H1 (cell line): ENCODE results near the gene PARM1. TPM values are rescaled to one million over a fixed set of nuclear protein-coding genes. Genes with fewer than 3 reads are reported as not detected.
"Not testable (repeated sequence)": the region's sequence is repeated elsewhere in the genome, so short reads cannot be mapped to it uniquely, and the experiment has no call there.

ENCODE experiments used
- CTCF ChIA-PET: fragments of 300-600 bp; sonication (Branson Sonifier 250); formaldehyde crosslinking; loops from one replicate; lab custom pipeline; 2021; ENCODE audit not compliant: partially characterized antibody; lab: Charles Lee
- POLR2A ChIA-PET: fragments of 300-600 bp; sonication (Branson Sonifier 250); formaldehyde crosslinking; loops from one replicate; lab custom pipeline; 2021; ENCODE audit warnings: inconsistent platforms; ENCODE audit not compliant: partially characterized antibody; lab: Charles Lee
- DNase-seq, 2 experiments: peaks; one replicate each; pipeline versions ENCODE4 v3.0.0 to v3.0.0-alpha.2; 2010 to 2022; ENCODE audit warnings: low spot score in 2 of 2, low read depth in 1 of 2, mixed read lengths in 1 of 2
- FAIRE-seq: peaks from 2 replicates; lab custom pipeline; 2011; peaks lifted over from hg19 to GRCh38; lab: Jason Lieb, UNC
- H2AFZ ChIP-seq: 2 replicates; pipeline ENCODE4 v1.8.1; 2012; ENCODE audit warnings: low read length, inconsistent platforms
- H2AK5ac ChIP-seq: 2 replicates; pipeline ENCODE4 v1.6.1; 2013; ENCODE audit warnings: low read depth, low read length
- H2BK120ac ChIP-seq: replicated peaks from 2 replicates; pipeline ENCODE3; 2013; ENCODE audit warnings: low read depth, low read length, inconsistent platforms
- H2BK12ac ChIP-seq: 2 replicates; pipeline ENCODE4 v1.6.1; 2013; ENCODE audit warnings: low read depth, low read length
- H2BK15ac ChIP-seq: 2 replicates; pipeline ENCODE4 v1.6.1; 2013; ENCODE audit warnings: low read length
- H2BK20ac ChIP-seq: 2 replicates; pipeline ENCODE4 v1.6.1; 2013; ENCODE audit warnings: low read length
- H2BK5ac ChIP-seq: 2 replicates; pipeline ENCODE4 v1.6.1; 2013; ENCODE audit warnings: low read depth, low read length
- H3K14ac ChIP-seq: 2 replicates; pipeline ENCODE4 v1.6.1; 2013; ENCODE audit warnings: inconsistent platforms; ENCODE audit not compliant: insufficient read length
- H3K18ac ChIP-seq: 2 replicates; pipeline ENCODE4 v1.6.1; 2013; ENCODE audit warnings: low read length; ENCODE audit errors: extremely low read depth
- H3K23ac ChIP-seq: 2 replicates; pipeline ENCODE4 v1.6.1; 2013; ENCODE audit warnings: inconsistent platforms; ENCODE audit not compliant: insufficient read length
- H3K23me2 ChIP-seq: 2 replicates; pipeline ENCODE4 v1.6.1; 2013; ENCODE audit warnings: low read depth, low read length
- H3K27ac ChIP-seq: 2 replicates; pipeline ENCODE4 v1.6.1; 2011; ENCODE audit warnings: low read depth, low read length, inconsistent platforms
- H3K27me3 ChIP-seq, 4 experiments: replicated peaks in 1 of 4; 1 replicate in 1 of 4; 2 replicates in 3 of 4; pipeline versions ENCODE4 v1.6.1 to v1.8.1; 2011 to 2013; ENCODE audit warnings: low read length in 3 of 4, mild to moderate bottlenecking in 3 of 4, inconsistent platforms in 2 of 4, mixed read lengths in 2 of 4, moderate library complexity in 1 of 4; ENCODE audit not compliant: control insufficient read depth in 3 of 4, insufficient read depth in 3 of 4; ENCODE audit errors: extremely low read depth in 1 of 4
- H3K36me3 ChIP-seq, 4 experiments: 2 replicates each; pipeline versions ENCODE4 v1.6.1 to v1.8.1; 2011 to 2013; ENCODE audit warnings: mild to moderate bottlenecking in 4 of 4, low read length in 3 of 4, moderate library complexity in 2 of 4, control low read depth in 1 of 4, inconsistent platforms in 1 of 4; ENCODE audit not compliant: insufficient read depth in 4 of 4, control insufficient read depth in 2 of 4
- H3K4ac ChIP-seq: replicated peaks from 2 replicates; pipeline ENCODE3; 2013; ENCODE audit warnings: low read length, low read depth, mixed read lengths, inconsistent platforms; ENCODE audit not compliant: insufficient read length
- H3K4me1 ChIP-seq, 4 experiments: replicated peaks in 1 of 4; 1 replicate in 1 of 4; 2 replicates in 3 of 4; pipeline versions ENCODE4 v1.6.1 to v1.8.1; 2011 to 2013; ENCODE audit warnings: low read length in 3 of 4, inconsistent platforms in 2 of 4, mixed read lengths in 1 of 4; ENCODE audit not compliant: insufficient read depth in 4 of 4, control insufficient read depth in 3 of 4
- H3K4me2 ChIP-seq, 2 experiments: 2 replicates each; pipeline versions ENCODE4 v1.6.1 to v1.8.1; 2011 to 2013; ENCODE audit warnings: low read depth in 2 of 2, low read length in 2 of 2, control low read depth in 1 of 2, inconsistent platforms in 1 of 2, mild to moderate bottlenecking in 1 of 2; ENCODE audit not compliant: insufficient read depth in 1 of 2
- H3K4me3 ChIP-seq, 4 experiments: fragments of 200-600, 300-600 bp in 1 of 4; sonication (generic), shearing (Covaris generic), sonication (Bioruptor Twin) in 1 of 4; 2 replicates each; pipeline versions ENCODE4 v1.5.1 to v1.8.1; 2011 to 2016; ENCODE audit warnings: low read length in 4 of 4, low read depth in 3 of 4, control low read depth in 2 of 4, inconsistent platforms in 2 of 4, mild to moderate bottlenecking in 2 of 4, mixed read lengths in 1 of 4, moderate library complexity in 1 of 4; ENCODE audit not compliant: insufficient read depth in 2 of 4; ENCODE audit errors: extremely low read depth in 1 of 4
- H3K56ac ChIP-seq: replicated peaks from 2 replicates; pipeline ENCODE3; 2013; ENCODE audit warnings: low read depth, mild to moderate bottlenecking, mixed read lengths, low read length, inconsistent platforms; ENCODE audit not compliant: insufficient read length
- H3K79me1 ChIP-seq: 2 replicates; pipeline ENCODE4 v1.6.1; 2013; ENCODE audit warnings: low read depth, low read length, control low read depth
- H3K79me2 ChIP-seq, 2 experiments: 2 replicates each; pipeline versions ENCODE4 v1.6.1 to v1.8.1; 2012 to 2013; ENCODE audit warnings: low read length in 2 of 2, mild to moderate bottlenecking in 2 of 2, inconsistent platforms in 1 of 2; ENCODE audit not compliant: insufficient read depth in 2 of 2, control insufficient read depth in 1 of 2
- H3K9ac ChIP-seq, 4 experiments: replicated peaks in 1 of 4; 1 replicate in 1 of 4; 2 replicates in 3 of 4; pipeline versions ENCODE4 v1.6.1 to v1.8.1; 2011 to 2013; ENCODE audit warnings: low read depth in 3 of 4, low read length in 3 of 4, control low read depth in 2 of 4, mild to moderate bottlenecking in 2 of 4, moderate library complexity in 2 of 4, inconsistent platforms in 1 of 4; ENCODE audit errors: extremely low read depth in 1 of 4
- H3K9me3 ChIP-seq, 2 experiments: 2 replicates each; pipeline versions ENCODE4 v1.6.1 to v1.8.1; 2012 to 2013; ENCODE audit warnings: mild to moderate bottlenecking in 2 of 2, moderate library complexity in 2 of 2, control low read depth in 1 of 2, inconsistent platforms in 1 of 2, low read depth in 1 of 2, low read length in 1 of 2, mixed read lengths in 1 of 2; ENCODE audit not compliant: insufficient read depth in 2 of 2
- H4K20me1 ChIP-seq, 2 experiments: replicated peaks in 1 of 2; 2 replicates each; pipeline versions ENCODE3 to v1.8.1; 2011 to 2013; ENCODE audit warnings: inconsistent platforms in 2 of 2, low read length in 2 of 2, mild to moderate bottlenecking in 1 of 2; ENCODE audit not compliant: insufficient read depth in 2 of 2, control insufficient read depth in 1 of 2
- H4K5ac ChIP-seq: 2 replicates; pipeline ENCODE4 v1.6.1; 2013; ENCODE audit warnings: low read length, low read depth, mixed read lengths, inconsistent platforms; ENCODE audit not compliant: insufficient read length
- H4K8ac ChIP-seq: 2 replicates; pipeline ENCODE4 v1.8.0; 2013; ENCODE audit warnings: mild to moderate bottlenecking, moderate library complexity, low read length, inconsistent platforms; ENCODE audit not compliant: insufficient read depth; ENCODE audit errors: extremely low read depth
- H4K91ac ChIP-seq: replicated peaks from 2 replicates; pipeline ENCODE3; 2013; ENCODE audit warnings: low read length, mixed read lengths, inconsistent platforms; ENCODE audit not compliant: insufficient read length
- CBX8 ChIP-seq: fragments of 300-800, 300-1000 bp; sonication (generic); IDR thresholded peaks from 2 replicates; pipeline ENCODE4 v1.7.1; 2016; ENCODE audit warnings: low read depth, low read length, borderline replicate concordance
- FOSL1 ChIP-seq: IDR thresholded peaks from 2 replicates; pipeline ENCODE4 v1.6.1; 2011; ENCODE audit warnings: mild to moderate bottlenecking, low read depth, low read length, moderate library complexity; ENCODE audit not compliant: insufficient read depth
- GABPA ChIP-seq: IDR thresholded peaks from 2 replicates; pipeline ENCODE4 v1.6.1; 2011; ENCODE audit warnings: mild to moderate bottlenecking, low read length, moderate library complexity, borderline replicate concordance; ENCODE audit not compliant: insufficient read depth
- NANOG ChIP-seq: IDR thresholded peaks from 2 replicates; pipeline ENCODE4 v1.6.1; 2011; ENCODE audit warnings: low read length, low read depth, mild to moderate bottlenecking, inconsistent platforms; ENCODE audit not compliant: insufficient read depth, poor library complexity, severe bottlenecking
- TBP ChIP-seq: IDR thresholded peaks from 2 replicates; pipeline ENCODE4 v1.6.1; 2011; ENCODE audit warnings: low read depth, low read length, improper control_type of control experiment
- WGBS, 2 experiments: shearing (Covaris generic) in 1 of 2; methylation state at CpG; one replicate each; pipeline versions ENCODE4 v1.1.6 to v1.1.7; 2013 to 2015; ENCODE audit warnings: low lambda C conversion rate in 2 of 2, mixed read lengths in 2 of 2, inconsistent platforms in 1 of 2, low coverage in 1 of 2, missing lambda C conversion rate in 1 of 2; ENCODE audit not compliant: insufficient replicate concordance in 2 of 2, insufficient coverage in 1 of 2, insufficient read length in 1 of 2; ENCODE audit errors: extremely low coverage in 1 of 2, missing lambda C conversion rate in 1 of 2; 5-methylcytosine and 5-hydroxymethylcytosine counted together
- polyA plus RNA-seq, 7 experiments: library from polyadenylated mRNA; depleted of rRNA in 3 of 7; stranded (reverse) in 5 of 7; unstranded in 2 of 7; fragments of >200 nt in 5 of 7; fragments of 200-250 nt in 2 of 7; gene quantifications; 1 replicate in 5 of 7; 2 replicates in 1 of 7; 4 replicates in 1 of 7; pipeline versions ENCODE4 v1.2.1 to v1.2.3, GENCODE V29; 2011 to 2013; ENCODE audit warnings: missing spikeins in 2 of 7, mixed read lengths in 2 of 7
- total RNA-seq: library from RNA; stranded (reverse); fragmentation: NEBNext Ultra II Directional; extraction: Animal tissue kit (Norgen Biotek cat#: 25700); gene quantifications from 2 replicates; pipeline ENCODE4 v1.2.1, GENCODE V29; 2021

PARM1 gene
- total and polyA plus RNA-seq, 2 of the 8 experiments (the other 6 are each of a cell fraction or from before 2014, with no cell fraction given) = 2.0 to 5.3 TPM

DNA sequence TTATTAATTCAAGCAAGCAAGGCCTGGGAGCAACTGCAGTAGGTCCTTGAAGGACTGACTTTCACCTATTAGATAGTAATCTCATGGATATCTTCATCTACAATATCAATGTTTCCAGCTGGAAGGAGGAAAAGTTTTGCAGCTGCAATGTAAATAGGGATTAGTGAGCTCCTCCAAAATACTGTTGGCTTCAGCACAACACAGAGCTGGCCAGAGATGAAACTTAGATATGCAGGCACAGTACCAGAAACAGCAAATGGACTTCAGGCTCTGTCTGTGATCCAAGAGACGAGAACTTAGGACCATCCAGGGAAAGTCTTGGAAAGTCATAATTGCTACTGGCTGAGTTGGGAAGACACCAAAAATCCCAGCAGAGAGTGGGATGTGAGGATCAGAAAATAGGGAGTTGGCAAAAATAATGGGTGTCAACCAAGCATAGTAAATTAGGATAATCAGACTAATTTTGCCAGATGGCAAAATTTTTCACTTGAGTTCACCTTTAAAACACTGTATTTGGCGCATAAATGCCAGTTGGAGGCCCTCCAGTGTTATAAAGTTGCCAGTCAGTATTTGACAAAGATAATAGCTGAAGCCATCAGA, 57.5 kb downstream of the PARM1 start (continued):
- no peak for TF ChIP-seq FOSL1
- TF ChIP-seq TBP = no peak
- TF ChIP-seq GABPA = no peak
- TF ChIP-seq CBX8 = no peak
- TF ChIP-seq NANOG = no peak

DNA sequence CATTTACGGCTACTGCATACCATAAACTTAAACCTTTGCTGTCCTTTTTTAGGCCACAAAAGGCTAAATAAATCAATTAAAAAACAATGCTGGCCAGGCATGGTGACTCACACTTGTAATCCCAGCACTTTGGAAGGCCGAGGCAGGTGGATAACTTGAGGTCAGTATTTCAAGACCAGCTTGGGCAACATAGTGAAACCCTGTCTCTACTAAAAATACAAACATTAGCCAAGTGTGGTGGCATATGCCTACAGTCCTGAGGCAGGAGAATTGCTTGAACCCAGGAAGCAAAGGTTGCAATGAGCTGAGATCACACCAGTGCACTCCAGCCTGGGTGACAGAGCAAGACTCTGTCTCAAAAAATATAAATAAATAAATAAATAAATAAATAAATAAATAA, 61.5 kb downstream of the PARM1 start:
- H3K79me2 ChIP-seq, H3K27me3 ChIP-seq, FAIRE-seq, DNase-seq, H2AK5ac ChIP-seq, H3K4me2 ChIP-seq, POLR2A ChIA-PET, H2BK15ac ChIP-seq, H3K23me2 ChIP-seq, H2AFZ ChIP-seq, H3K4me1 ChIP-seq, H3K4me3 ChIP-seq, H3K4ac ChIP-seq, H3K9ac ChIP-seq, H3K23ac ChIP-seq, H2BK5ac ChIP-seq, H3K14ac ChIP-seq, H3K9me3 ChIP-seq, H3K18ac ChIP-seq, H4K20me1 ChIP-seq, H2BK20ac ChIP-seq, H4K91ac ChIP-seq, H3K56ac ChIP-seq, H4K8ac ChIP-seq, H2BK12ac ChIP-seq, H3K27ac ChIP-seq, H4K5ac ChIP-seq, H3K36me3 ChIP-seq, H3K79me1 ChIP-seq, H2BK120ac ChIP-seq: not testable (repeated sequence)
- CTCF ChIA-PET = interaction anchor here (1.3 to 1.4 kb wide), 2 partner anchors 14 to 23 kb away, joined by 3 read pairs; no protein-coding TSS in a partner anchor
- WGBS, 2 experiments = 84% methylated on average over 2 of the region's 2 CpGs; no CpG with 5 or more reads in 1 of the 2 experiments
